HepG2 (cell line): ENCODE measurements around the gene PLA2G4F. TPM values are rescaled to one million over a fixed set of nuclear protein-coding genes. Genes with fewer than 3 reads are reported as not detected.

ENCODE experiments used
- ASH2L ChIP-seq: fragments of 300-600, 200-600 bp; sonication (generic); IDR thresholded peaks from 2 replicates; pipeline ENCODE4 v1.7.0; 2017; ENCODE audit warnings: low read depth, mild to moderate bottlenecking, moderate library complexity, mixed read lengths, low read length; ENCODE audit not compliant: insufficient read length
- ATF1 ChIP-seq: IDR thresholded peaks from 2 replicates; pipeline ENCODE4 v1.6.1; 2016; ENCODE audit warnings: mild to moderate bottlenecking, control low read depth
- EP300 ChIP-seq, 3 experiments: sonication (generic) in 1 of 3; formaldehyde crosslinking in 1 of 3; IDR thresholded peaks; 2 replicates each; pipeline versions ENCODE4 v1.5.1 to v1.6.1; 2011 to 2020; ENCODE audit warnings: low read depth in 2 of 3, low read length in 2 of 3, borderline replicate concordance in 1 of 3, improper control_type of control experiment in 1 of 3, mild to moderate bottlenecking in 1 of 3, missing genetic modification reagents in 1 of 3, moderate library complexity in 1 of 3
- HOXA7 ChIP-seq: sonication (generic); formaldehyde crosslinking; IDR thresholded peaks from 2 replicates; pipeline ENCODE4 v1.8.1; 2022; ENCODE audit warnings: mild to moderate bottlenecking, missing genetic modification reagents, moderate library complexity
- MEIS2 ChIP-seq: sonication (generic); formaldehyde crosslinking; IDR thresholded peaks from 2 replicates; pipeline ENCODE4 v1.9.0; 2021; ENCODE audit warnings: mild to moderate bottlenecking, missing genetic modification reagents
- MXD4 ChIP-seq: IDR thresholded peaks from 2 replicates; pipeline ENCODE4 v1.6.1; 2016; ENCODE audit warnings: mild to moderate bottlenecking, missing biosample characterization, missing genetic modification reagents
- NKX3-1 ChIP-seq: sonication (generic); formaldehyde crosslinking; IDR thresholded peaks from 2 replicates; pipeline ENCODE4 v1.5.0; 2020; ENCODE audit warnings: missing genetic modification reagents
- SAP130 ChIP-seq: IDR thresholded peaks from 2 replicates; pipeline ENCODE4 v1.6.1; 2016; ENCODE audit warnings: low read depth
- ZBTB38 ChIP-seq: sonication (generic); formaldehyde crosslinking; IDR thresholded peaks from 2 replicates; pipeline ENCODE4 v1.5.1; 2020; ENCODE audit warnings: mild to moderate bottlenecking, missing genetic modification reagents
- ZNF232 ChIP-seq: sonication (generic); formaldehyde crosslinking; IDR thresholded peaks from 2 replicates; pipeline ENCODE4 v1.4.0; 2020; ENCODE audit warnings: missing genetic modification reagents, borderline replicate concordance
- ZNF274 ChIP-seq: sonication (generic); formaldehyde crosslinking; IDR thresholded peaks from 2 replicates; pipeline ENCODE4 v1.5.1; 2020; ENCODE audit warnings: mild to moderate bottlenecking, missing genetic modification reagents
- ZNF839 ChIP-seq: sonication (generic); formaldehyde crosslinking; IDR thresholded peaks from 2 replicates; pipeline ENCODE4 v1.4.0; 2020; ENCODE audit warnings: missing genetic modification reagents, mild to moderate bottlenecking, borderline replicate concordance
- polyA plus RNA-seq, 8 experiments: library from polyadenylated mRNA; depleted of rRNA in 3 of 8; stranded (reverse) in 7 of 8; unstranded in 1 of 8; fragments of >200 nt; fragmentation: Illumina TruSeq in 4 of 8; extraction: Trizol in 4 of 8; gene quantifications; 2 replicates each; pipeline versions ENCODE4 v1.2.1 to v1.2.3, GENCODE V29; 2011 to 2016; ENCODE audit warnings: low read depth in 4 of 8, missing spikeins in 1 of 8, mixed read lengths in 1 of 8; ENCODE audit not compliant: insufficient read depth in 1 of 8
- total RNA-seq, 5 experiments: library from RNA; depleted of rRNA; stranded (reverse); fragments of >200 nt; fragmentation: Illumina TruSeq; extraction: Trizol; gene quantifications; 2 replicates each; pipeline ENCODE4 v1.2.3, GENCODE V29; 2016; ENCODE audit warnings: low read depth in 1 of 5
- TF ChIP-seq, protein P1 (sequence below): sonication (generic); formaldehyde crosslinking; IDR thresholded peaks from 2 replicates; pipeline ENCODE4 v1.5.0; 2020; ENCODE audit warnings: mild to moderate bottlenecking, missing genetic modification reagents
- TF ChIP-seq, protein P2 (sequence below): sonication (generic); formaldehyde crosslinking; IDR thresholded peaks from 2 replicates; pipeline ENCODE4 v1.4.0; 2020; ENCODE audit warnings: mild to moderate bottlenecking, low read depth, missing genetic modification reagents
- TF ChIP-seq, protein P3 (sequence below): sonication (generic); formaldehyde crosslinking; IDR thresholded peaks from 2 replicates; pipeline ENCODE4 v1.5.1; 2020; ENCODE audit warnings: missing genetic modification reagents, mild to moderate bottlenecking, borderline replicate concordance
- TF ChIP-seq, protein P4 (sequence below): sonication (generic); formaldehyde crosslinking; IDR thresholded peaks from 2 replicates; pipeline ENCODE4 v1.5.1; 2020; ENCODE audit warnings: missing genetic modification reagents, mild to moderate bottlenecking, borderline replicate concordance
- TF ChIP-seq, protein P5 (sequence below): IDR thresholded peaks from 2 replicates; pipeline ENCODE4 v1.6.1; 2016; ENCODE audit warnings: missing compliant biosample characterization, missing genetic modification reagents, borderline replicate concordance
- TF ChIP-seq, protein P6 (sequence below): sonication (generic); formaldehyde crosslinking; IDR thresholded peaks from 2 replicates; pipeline ENCODE4 v1.4.0; 2020; ENCODE audit warnings: missing genetic modification reagents, borderline replicate concordance

PLA2G4F gene
- total and polyA plus RNA-seq, 2 of the 13 experiments (the other 11 are each of a cell fraction or from before 2014, with no cell fraction given) = 0.07 TPM; not detected in 1

DNA sequence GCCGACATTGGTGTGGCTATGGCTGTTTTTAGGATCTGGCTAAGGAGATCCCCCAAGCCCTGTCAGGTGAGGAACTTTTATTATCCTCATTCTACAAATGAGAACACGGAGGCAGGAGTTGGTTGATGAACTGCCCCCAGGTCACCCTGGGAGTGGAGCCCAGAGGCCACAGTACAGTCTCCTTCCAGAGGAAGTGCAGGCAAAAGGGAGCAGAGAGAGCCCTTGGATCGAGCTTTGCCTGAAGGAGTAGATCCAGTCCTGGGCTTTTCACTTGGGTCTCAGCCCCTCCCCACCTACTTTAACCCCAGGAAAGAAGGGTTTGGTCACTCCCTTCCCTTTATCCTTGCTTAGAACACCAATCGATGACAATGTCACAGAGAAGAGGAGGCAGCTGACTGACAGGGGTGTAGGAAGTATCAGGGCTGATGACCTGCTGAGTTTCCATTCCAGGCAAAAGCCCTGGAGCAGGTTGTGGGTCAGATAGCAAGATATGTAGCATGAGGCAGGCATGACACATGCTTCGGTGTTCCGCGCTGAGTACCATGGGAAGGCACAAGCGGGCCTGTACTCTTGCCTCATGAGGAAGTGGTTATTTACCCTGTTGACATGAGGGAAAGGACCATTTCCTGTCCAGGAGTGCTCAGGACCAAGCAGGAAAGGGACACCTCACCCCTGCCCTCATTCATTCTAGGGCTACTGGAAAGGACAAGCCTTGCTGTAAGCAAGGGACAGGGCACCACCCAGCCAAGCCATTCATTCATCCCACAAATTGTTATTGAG, 56.2 kb downstream of the PLA2G4F start (continued):
- TF ChIP-seq, protein P1, sequence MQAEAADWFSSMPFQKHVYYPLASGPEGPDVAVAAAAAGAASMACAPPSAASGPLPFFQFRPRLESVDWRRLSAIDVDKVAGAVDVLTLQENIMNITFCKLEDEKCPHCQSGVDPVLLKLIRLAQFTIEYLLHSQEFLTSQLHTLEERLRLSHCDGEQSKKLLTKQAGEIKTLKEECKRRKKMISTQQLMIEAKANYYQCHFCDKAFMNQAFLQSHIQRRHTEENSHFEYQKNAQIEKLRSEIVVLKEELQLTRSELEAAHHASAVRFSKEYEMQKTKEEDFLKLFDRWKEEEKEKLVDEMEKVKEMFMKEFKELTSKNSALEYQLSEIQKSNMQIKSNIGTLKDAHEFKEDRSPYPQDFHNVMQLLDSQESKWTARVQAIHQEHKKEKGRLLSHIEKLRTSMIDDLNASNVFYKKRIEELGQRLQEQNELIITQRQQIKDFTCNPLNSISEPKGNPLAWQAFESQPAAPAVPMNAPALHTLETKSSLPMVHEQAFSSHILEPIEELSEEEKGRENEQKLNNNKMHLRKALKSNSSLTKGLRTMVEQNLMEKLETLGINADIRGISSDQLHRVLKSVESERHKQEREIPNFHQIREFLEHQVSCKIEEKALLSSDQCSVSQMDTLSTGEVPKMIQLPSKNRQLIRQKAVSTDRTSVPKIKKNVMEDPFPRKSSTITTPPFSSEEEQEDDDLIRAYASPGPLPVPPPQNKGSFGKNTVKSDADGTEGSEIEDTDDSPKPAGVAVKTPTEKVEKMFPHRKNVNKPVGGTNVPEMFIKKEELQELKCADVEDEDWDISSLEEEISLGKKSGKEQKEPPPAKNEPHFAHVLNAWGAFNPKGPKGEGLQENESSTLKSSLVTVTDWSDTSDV (CRISPR knock-in tag) = no peak
- TF ChIP-seq HOXA7 (CRISPR knock-in tag) (no peak), SAP130 (CRISPR knock-in tag) (peak; percentile 46), NKX3-1 (CRISPR knock-in tag) (no peak), ZNF232 (CRISPR knock-in tag) (no peak), MEIS2 (CRISPR knock-in tag) (no peak), ZBTB38 (CRISPR knock-in tag) (peak; percentile 95), MXD4 (CRISPR knock-in tag) (no peak), ASH2L (no peak), ATF1 (CRISPR knock-in tag) (no peak), ZNF839 (no peak), EP300 (IDR thresholded peaks at IDR 0.05; ENCODE audit: low read depth in 2 of 2, low read length in 2 of 2) (no peak), EP300 (CRISPR knock-in tag; IDR thresholded peaks at IDR 0.05; ENCODE audit: borderline replicate concordance) (no peak), ZNF274 (CRISPR knock-in tag) (0 out of 2 replicates have a peak, but pooled peaks have one; percentile 36)
- TF ChIP-seq, protein P2, sequence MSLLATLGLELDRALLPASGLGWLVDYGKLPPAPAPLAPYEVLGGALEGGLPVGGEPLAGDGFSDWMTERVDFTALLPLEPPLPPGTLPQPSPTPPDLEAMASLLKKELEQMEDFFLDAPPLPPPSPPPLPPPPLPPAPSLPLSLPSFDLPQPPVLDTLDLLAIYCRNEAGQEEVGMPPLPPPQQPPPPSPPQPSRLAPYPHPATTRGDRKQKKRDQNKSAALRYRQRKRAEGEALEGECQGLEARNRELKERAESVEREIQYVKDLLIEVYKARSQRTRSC = no peak
- TF ChIP-seq, protein P3, sequence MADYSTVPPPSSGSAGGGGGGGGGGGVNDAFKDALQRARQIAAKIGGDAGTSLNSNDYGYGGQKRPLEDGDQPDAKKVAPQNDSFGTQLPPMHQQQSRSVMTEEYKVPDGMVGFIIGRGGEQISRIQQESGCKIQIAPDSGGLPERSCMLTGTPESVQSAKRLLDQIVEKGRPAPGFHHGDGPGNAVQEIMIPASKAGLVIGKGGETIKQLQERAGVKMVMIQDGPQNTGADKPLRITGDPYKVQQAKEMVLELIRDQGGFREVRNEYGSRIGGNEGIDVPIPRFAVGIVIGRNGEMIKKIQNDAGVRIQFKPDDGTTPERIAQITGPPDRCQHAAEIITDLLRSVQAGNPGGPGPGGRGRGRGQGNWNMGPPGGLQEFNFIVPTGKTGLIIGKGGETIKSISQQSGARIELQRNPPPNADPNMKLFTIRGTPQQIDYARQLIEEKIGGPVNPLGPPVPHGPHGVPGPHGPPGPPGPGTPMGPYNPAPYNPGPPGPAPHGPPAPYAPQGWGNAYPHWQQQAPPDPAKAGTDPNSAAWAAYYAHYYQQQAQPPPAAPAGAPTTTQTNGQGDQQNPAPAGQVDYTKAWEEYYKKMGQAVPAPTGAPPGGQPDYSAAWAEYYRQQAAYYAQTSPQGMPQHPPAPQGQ (CRISPR knock-in tag) = no peak
- TF ChIP-seq, protein P4, sequence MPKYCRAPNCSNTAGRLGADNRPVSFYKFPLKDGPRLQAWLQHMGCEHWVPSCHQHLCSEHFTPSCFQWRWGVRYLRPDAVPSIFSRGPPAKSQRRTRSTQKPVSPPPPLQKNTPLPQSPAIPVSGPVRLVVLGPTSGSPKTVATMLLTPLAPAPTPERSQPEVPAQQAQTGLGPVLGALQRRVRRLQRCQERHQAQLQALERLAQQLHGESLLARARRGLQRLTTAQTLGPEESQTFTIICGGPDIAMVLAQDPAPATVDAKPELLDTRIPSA (CRISPR knock-in tag) = no peak
- TF ChIP-seq, protein P5, sequence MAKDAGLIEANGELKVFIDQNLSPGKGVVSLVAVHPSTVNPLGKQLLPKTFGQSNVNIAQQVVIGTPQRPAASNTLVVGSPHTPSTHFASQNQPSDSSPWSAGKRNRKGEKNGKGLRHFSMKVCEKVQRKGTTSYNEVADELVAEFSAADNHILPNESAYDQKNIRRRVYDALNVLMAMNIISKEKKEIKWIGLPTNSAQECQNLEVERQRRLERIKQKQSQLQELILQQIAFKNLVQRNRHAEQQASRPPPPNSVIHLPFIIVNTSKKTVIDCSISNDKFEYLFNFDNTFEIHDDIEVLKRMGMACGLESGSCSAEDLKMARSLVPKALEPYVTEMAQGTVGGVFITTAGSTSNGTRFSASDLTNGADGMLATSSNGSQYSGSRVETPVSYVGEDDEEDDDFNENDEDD (CRISPR knock-in tag) = no peak
- TF ChIP-seq, protein P6, sequence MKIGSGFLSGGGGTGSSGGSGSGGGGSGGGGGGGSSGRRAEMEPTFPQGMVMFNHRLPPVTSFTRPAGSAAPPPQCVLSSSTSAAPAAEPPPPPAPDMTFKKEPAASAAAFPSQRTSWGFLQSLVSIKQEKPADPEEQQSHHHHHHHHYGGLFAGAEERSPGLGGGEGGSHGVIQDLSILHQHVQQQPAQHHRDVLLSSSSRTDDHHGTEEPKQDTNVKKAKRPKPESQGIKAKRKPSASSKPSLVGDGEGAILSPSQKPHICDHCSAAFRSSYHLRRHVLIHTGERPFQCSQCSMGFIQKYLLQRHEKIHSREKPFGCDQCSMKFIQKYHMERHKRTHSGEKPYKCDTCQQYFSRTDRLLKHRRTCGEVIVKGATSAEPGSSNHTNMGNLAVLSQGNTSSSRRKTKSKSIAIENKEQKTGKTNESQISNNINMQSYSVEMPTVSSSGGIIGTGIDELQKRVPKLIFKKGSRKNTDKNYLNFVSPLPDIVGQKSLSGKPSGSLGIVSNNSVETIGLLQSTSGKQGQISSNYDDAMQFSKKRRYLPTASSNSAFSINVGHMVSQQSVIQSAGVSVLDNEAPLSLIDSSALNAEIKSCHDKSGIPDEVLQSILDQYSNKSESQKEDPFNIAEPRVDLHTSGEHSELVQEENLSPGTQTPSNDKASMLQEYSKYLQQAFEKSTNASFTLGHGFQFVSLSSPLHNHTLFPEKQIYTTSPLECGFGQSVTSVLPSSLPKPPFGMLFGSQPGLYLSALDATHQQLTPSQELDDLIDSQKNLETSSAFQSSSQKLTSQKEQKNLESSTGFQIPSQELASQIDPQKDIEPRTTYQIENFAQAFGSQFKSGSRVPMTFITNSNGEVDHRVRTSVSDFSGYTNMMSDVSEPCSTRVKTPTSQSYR = no peak
